Thyroid gland (tissue), 4 donors: Measurements from ENCODE around the gene IRAK2.

ENCODE experiments used
- POLR2A ChIP-seq, 2 donors: fragments of 450-650 bp; IDR thresholded peaks; one replicate each; pipeline ENCODE4 v1.6.1; 2017; ENCODE audit warnings: antibody characterized with exemption in 2 of 2, mild to moderate bottlenecking in 2 of 2, moderate library complexity in 1 of 2
- TF ChIP-seq, protein P1 (sequence below), 6 experiments: fragments of 200-600 bp in 3 of 6; fragments of 450-650 bp in 3 of 6; sonication (generic) in 3 of 6; IDR thresholded peaks; one replicate each; pipeline ENCODE4 v1.5.1; 2016 to 2019; ENCODE audit warnings: antibody characterized with exemption in 6 of 6, mild to moderate bottlenecking in 2 of 6, inconsistent platforms in 1 of 6, moderate library complexity in 1 of 6

DNA sequence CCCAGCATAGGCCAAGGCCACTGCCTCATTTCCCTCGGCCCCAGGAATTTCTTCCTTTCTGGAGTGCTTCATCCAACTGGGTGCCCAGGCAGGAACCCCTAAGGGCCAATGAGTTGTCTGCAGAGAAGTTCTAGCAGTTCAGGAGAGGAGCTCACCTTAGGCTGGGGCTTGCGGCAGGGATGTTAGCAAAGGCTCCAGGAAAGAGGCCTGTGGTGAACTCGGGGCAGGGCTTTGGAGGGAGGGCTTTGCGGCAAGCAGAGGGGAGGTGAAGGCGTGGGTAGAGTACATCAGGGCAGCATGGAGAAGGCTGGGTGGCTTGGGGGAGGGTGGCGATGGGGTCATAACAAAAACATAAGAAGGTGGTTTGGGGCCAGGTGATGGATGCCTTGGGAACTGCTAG lies 126.9 kb downstream of the IRAK2 start:
- TF ChIP-seq, protein P1, sequence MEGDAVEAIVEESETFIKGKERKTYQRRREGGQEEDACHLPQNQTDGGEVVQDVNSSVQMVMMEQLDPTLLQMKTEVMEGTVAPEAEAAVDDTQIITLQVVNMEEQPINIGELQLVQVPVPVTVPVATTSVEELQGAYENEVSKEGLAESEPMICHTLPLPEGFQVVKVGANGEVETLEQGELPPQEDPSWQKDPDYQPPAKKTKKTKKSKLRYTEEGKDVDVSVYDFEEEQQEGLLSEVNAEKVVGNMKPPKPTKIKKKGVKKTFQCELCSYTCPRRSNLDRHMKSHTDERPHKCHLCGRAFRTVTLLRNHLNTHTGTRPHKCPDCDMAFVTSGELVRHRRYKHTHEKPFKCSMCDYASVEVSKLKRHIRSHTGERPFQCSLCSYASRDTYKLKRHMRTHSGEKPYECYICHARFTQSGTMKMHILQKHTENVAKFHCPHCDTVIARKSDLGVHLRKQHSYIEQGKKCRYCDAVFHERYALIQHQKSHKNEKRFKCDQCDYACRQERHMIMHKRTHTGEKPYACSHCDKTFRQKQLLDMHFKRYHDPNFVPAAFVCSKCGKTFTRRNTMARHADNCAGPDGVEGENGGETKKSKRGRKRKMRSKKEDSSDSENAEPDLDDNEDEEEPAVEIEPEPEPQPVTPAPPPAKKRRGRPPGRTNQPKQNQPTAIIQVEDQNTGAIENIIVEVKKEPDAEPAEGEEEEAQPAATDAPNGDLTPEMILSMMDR (IDR thresholded peaks at IDR 0.05): no peak
- no peak for TF ChIP-seq POLR2A (IDR thresholded peaks at IDR 0.05)
